Panc1 (cell line): ENCODE measurements around the gene RFC1. TPM values are rescaled to one million over a fixed set of nuclear protein-coding genes. Genes with fewer than 3 reads are reported as not detected.

Source experiments
- ATAC-seq: fragments of 200-7000 bp; cut with Tn5 transposase; 2 replicates; pipeline ENCODE4 v1.9.1; 2020; ENCODE audit warnings: mild to moderate bottlenecking, moderate library complexity
- BruUV-seq: library from RNA; stranded (reverse); fragments of 400-500 nt; replicated peaks from 2 replicates; lab custom pipeline; 2021; lab: Mats Ljungman, UMichigan
- CTCF ChIA-PET: fragments of 300-600 bp; sonication (Branson Sonifier 250); formaldehyde crosslinking; loops from one replicate; lab custom pipeline; 2022; ENCODE audit warnings: antibody characterized with exemption; lab: Charles Lee
- POLR2A ChIA-PET: fragments of 300-600 bp; sonication (Branson Sonifier 250); formaldehyde crosslinking; loops from one replicate; lab custom pipeline; 2022; ENCODE audit warnings: antibody characterized with exemption; lab: Charles Lee
- DNase-seq: peaks from one replicate; pipeline ENCODE4 v3.0.0-alpha.2; 2010; ENCODE audit warnings: low read depth, low spot score
- H3K27ac ChIP-seq: 2 replicates; pipeline ENCODE4 v1.5.1; 2011; ENCODE audit warnings: mild to moderate bottlenecking, low read length, inconsistent platforms
- H3K27me3 ChIP-seq: fragments of 200-500 bp; sonication (Bioruptor generic); 2 replicates; pipeline ENCODE4 v1.6.0; 2014; ENCODE audit warnings: low read length, inconsistent platforms; ENCODE audit not compliant: control insufficient read depth, insufficient read depth
- H3K36me3 ChIP-seq: fragments of 200-500 bp; sonication (Bioruptor generic); 2 replicates; pipeline ENCODE4 v1.5.1; 2014; ENCODE audit warnings: inconsistent platforms, mild to moderate bottlenecking, low read length, moderate library complexity; ENCODE audit not compliant: control insufficient read depth, insufficient read depth
- H3K4me1 ChIP-seq: 2 replicates; pipeline ENCODE4 v1.5.1; 2011; ENCODE audit warnings: inconsistent platforms, mild to moderate bottlenecking, low read length, moderate library complexity; ENCODE audit not compliant: control insufficient read depth, insufficient read depth
- H3K4me3 ChIP-seq, 2 experiments: 2 replicates each; pipeline ENCODE4 v1.5.1; 2011 to 2012; ENCODE audit warnings: low read depth in 2 of 2, low read length in 2 of 2, mild to moderate bottlenecking in 2 of 2, inconsistent platforms in 1 of 2, moderate library complexity in 1 of 2
- H3K9me3 ChIP-seq: fragments of 200-500 bp; sonication (Bioruptor generic); 2 replicates; pipeline ENCODE4 v1.5.1; 2014; ENCODE audit warnings: low read depth, mild to moderate bottlenecking, inconsistent platforms, low read length, moderate library complexity; ENCODE audit not compliant: control insufficient read depth, insufficient read depth
- CTCF ChIP-seq: fragments of 450-650 bp; IDR thresholded peaks from 2 replicates; pipeline ENCODE4 v1.5.1; 2017; ENCODE audit warnings: mild to moderate bottlenecking
- POLR2AphosphoS5 ChIP-seq: IDR thresholded peaks from 2 replicates; pipeline ENCODE4 v1.6.1; 2012; ENCODE audit warnings: mild to moderate bottlenecking, low read depth, low read length, moderate library complexity
- REST ChIP-seq, 2 experiments: IDR thresholded peaks; 2 replicates each; pipeline ENCODE4 v1.6.1; 2011 to 2012; ENCODE audit warnings: low read depth in 2 of 2, control low read depth in 1 of 2, low read length in 1 of 2, mild to moderate bottlenecking in 1 of 2, moderate library complexity in 1 of 2; ENCODE audit not compliant: insufficient read depth in 1 of 2
- SIN3A ChIP-seq: IDR thresholded peaks from 2 replicates; pipeline ENCODE4 v1.6.1; 2012; ENCODE audit warnings: low read depth, mild to moderate bottlenecking, low read length, moderate library complexity, borderline replicate concordance; ENCODE audit not compliant: insufficient read depth
- TCF7L2 ChIP-seq: IDR thresholded peaks from 2 replicates; pipeline ENCODE4 v1.6.1; 2011; ENCODE audit warnings: mild to moderate bottlenecking, low read depth, low read length, inconsistent platforms
- in situ Hi-C: cut with HindIII; loops from 2 replicates; pipeline ENCODE4 v1.10.0; 2016; ENCODE audit warnings: low sequenced_read_pairs, low pct_unique_long_range_greater_than_20kb
- intact Hi-C: fragments of 100-400 bp; cut with micrococcal nuclease; formaldehyde crosslinking; loops from one replicate; pipeline ENCODE4 v1.10.0; 2022; ENCODE audit not compliant: unreplicated experiment
- total RNA-seq: library from RNA; stranded (reverse); gene quantifications from one replicate; pipeline ENCODE4 v1.2.1, GENCODE V29; 2021; ENCODE audit not compliant: unreplicated experiment

Gene RFC1
- total RNA-seq, 1 experiment from 2014 or later = 34.4 TPM

- POLR2A ChIA-PET = no interaction called here
- Histone ChIP-seq H3K4me1 (no peaks in the 10 kb centered on the region), H3K9me3 (no peaks in the 10 kb centered on the region), H3K4me3 (no peak overlapping the region), H3K27ac (no peak overlapping the region), H3K27me3 (no peaks in the 10 kb centered on the region), H3K36me3 (no peaks in the 10 kb centered on the region; the same call in 1 of the 2 replicates)
- TF ChIP-seq POLR2AphosphoS5 (no peak), REST (IDR thresholded peaks at IDR 0.05; ENCODE audit: insufficient read depth in 1 of 2, low read depth in 2 of 2, low read length in 1 of 2) (no peak), TCF7L2 (no peak), SIN3A (no peak), CTCF (no peak)
- no peak for ATAC-seq
- intact Hi-C loops = no loop called here
- BruUV-seq = no TSS peak
- no peak for DNase-seq
- CTCF ChIA-PET = no interaction called here
- in situ Hi-C loops = no loop called here
These were observed 79.9 kb downstream of the RFC1 start for GRCh38 chr4:39286263-39286662.

- CTCF ChIA-PET = no interaction called here
- intact Hi-C loops = no loop called here
- Histone ChIP-seq H3K27me3 (no peaks in the 10 kb centered on the region), H3K27ac (no peak overlapping the region), H3K36me3 (no peaks in the 10 kb centered on the region; the same call in 1 of the 2 replicates), H3K4me1 (no peaks in the 10 kb centered on the region), H3K4me3 (no peak overlapping the region), H3K9me3 (no peaks in the 10 kb centered on the region)
- POLR2A ChIA-PET = interaction anchor here (0.5 kb wide), 1 partner anchor 42 kb away, joined by 3 read pairs; no protein-coding TSS in a partner anchor
- ATAC-seq = no peak
- TF ChIP-seq CTCF = no peak
- in situ Hi-C loops = no loop called here
- no TSS peak for BruUV-seq
- DNase-seq = no peak
These were observed 80.3 kb downstream of the RFC1 start for GRCh38 chr4:39285853-39286252.
